Tibial artery (tissue), 4 donors: ENCODE measurements around the gene FCHO2.

ENCODE experiments used
- DNase-seq, 2 donors: peaks; one replicate each; pipeline ENCODE4 v3.0.0-alpha.2; 2019
- H3K27ac ChIP-seq, 2 donors: fragments of 200-600 bp; sonication (generic) in 1 of 2; 1 replicate in 1 of 2; 2 replicates in 1 of 2; pipeline ENCODE4 v1.5.1; 2018 to 2019; ENCODE audit warnings: mild to moderate bottlenecking in 1 of 2
- H3K27me3 ChIP-seq, 2 donors: fragments of 200-600 bp; sonication (generic) in 1 of 2; one replicate each; pipeline versions ENCODE4 v1.5.1 to v1.6.0; 2016 to 2019
- H3K36me3 ChIP-seq, 3 donors: fragments of 200-600 bp; sonication (generic) in 2 of 3; one replicate each; pipeline ENCODE4 v1.5.1; 2016 to 2019; ENCODE audit warnings: mild to moderate bottlenecking in 2 of 3
- H3K4me1 ChIP-seq, 4 donors: fragments of 200-600 bp; sonication (generic) in 2 of 4; 1 replicate in 3 of 4; 2 replicates in 1 of 4; pipeline ENCODE4 v1.5.1; 2016 to 2019
- H3K4me3 ChIP-seq, 2 donors: fragments of 200-600 bp; sonication (generic) in 1 of 2; 1 replicate in 1 of 2; 2 replicates in 1 of 2; pipeline ENCODE4 v1.5.1; 2018 to 2019; ENCODE audit warnings: mild to moderate bottlenecking in 2 of 2
- H3K9me3 ChIP-seq, 3 donors: fragments of 200-600 bp; sonication (generic) in 1 of 3; one replicate each; pipeline ENCODE4 v1.5.1; 2016 to 2019
- CTCF ChIP-seq, 2 experiments: fragments of 200-600 bp in 1 of 2; fragments of 450-650 bp in 1 of 2; IDR thresholded peaks; one replicate each; pipeline ENCODE4 v1.5.1; 2017 to 2019; ENCODE audit warnings: antibody characterized with exemption in 2 of 2, mild to moderate bottlenecking in 1 of 2, moderate library complexity in 1 of 2
- intact Hi-C: fragments of 100-400 bp; cut with DNase I; formaldehyde crosslinking; loops from one replicate; pipeline ENCODE4 v1.15.0; 2023; ENCODE audit warnings: low total_unique reads

The FCHO2 gene

GRCh38 chr5:73120222-73121118 is 164.6 kb downstream of the FCHO2 start, which contains the start of gene TMEM171:
Gene TMEM171 (plus strand): TSS chr5:73120575. CDS start chr5:73123374, 2,799 bp downstream.
- H3K27ac ChIP-seq, result no peak within 1 kb of the TSS
- H3K27me3 ChIP-seq, result peaks cover 0 to 49% of the 10 kb centered on the region in 2 donors
- H3K36me3 ChIP-seq, result no peaks in the 10 kb centered on the region
- no peak for DNase-seq
- H3K4me3 ChIP-seq, result peak within 1 kb of the TSS; percentile 41 to 58
- no peaks in the 10 kb centered on the region for H3K9me3 ChIP-seq
- intact Hi-C loops, result no loop called here
- peaks cover 0 to 15% (median 11%) of the 10 kb centered on the region in 4 donors for H3K4me1 ChIP-seq
- TF ChIP-seq CTCF (IDR thresholded peaks at IDR 0.05), result no peak

- no peak for DNase-seq
- Histone ChIP-seq H3K4me1 (peaks cover 0 to 15% (median 11%) of the 10 kb centered on the region in 4 donors), H3K4me3 (peak overlapping the region in 1 of 2 donors; percentile 58), H3K9me3 (no peaks in the 10 kb centered on the region), H3K27me3 (peaks cover 0 to 51% of the 10 kb centered on the region in 2 donors), H3K36me3 (no peaks in the 10 kb centered on the region), H3K27ac (no peak overlapping the region)
- no peak for TF ChIP-seq CTCF (IDR thresholded peaks at IDR 0.05)
- intact Hi-C loops, result no loop called here
Measured at GRCh38 chr5:73121119-73121463, 165.2 kb downstream of the FCHO2 start.

GRCh38 chr5:73122875-73123810 is 167.3 kb downstream of the FCHO2 start:
- Histone ChIP-seq H3K4me3 (no peak overlapping the region), H3K4me1 (peaks cover 0 to 15% (median 11%) of the 10 kb centered on the region in 4 donors)

GRCh38 chr5:73125289-73125688 is 169.4 kb downstream of the FCHO2 start:
- DNase-seq, result no peak

More at GRCh38 chr5:73122875-73123810, 167.3 kb downstream of the FCHO2 start:
- intact Hi-C loops, result no loop called here
- TF ChIP-seq CTCF (IDR thresholded peaks at IDR 0.05), result no peak
- H3K36me3 ChIP-seq, result no peaks in the 10 kb centered on the region
- DNase-seq, result no peak
- H3K27ac ChIP-seq, result no peak overlapping the region
- H3K27me3 ChIP-seq, result peaks cover 0 to 51% of the 10 kb centered on the region in 2 donors
- H3K9me3 ChIP-seq, result no peaks in the 10 kb centered on the region

More at GRCh38 chr5:73125289-73125688, 169.4 kb downstream of the FCHO2 start:
- Histone ChIP-seq H3K36me3 (no peaks in the 10 kb centered on the region), H3K9me3 (no peaks in the 10 kb centered on the region), H3K27me3 (peaks cover 0 to 39% of the 10 kb centered on the region in 2 donors), H3K4me1 (peaks cover 0 to 8% (median 6%) of the 10 kb centered on the region in 4 donors), H3K4me3 (no peak overlapping the region), H3K27ac (no peak overlapping the region)
- intact Hi-C loops, result no loop called here
- TF ChIP-seq CTCF (IDR thresholded peaks at IDR 0.05), result no peak
